Esophagus muscularis mucosa (tissue), 4 donors: Measurements from ENCODE around the gene GALNT7.

Experiments
- EP300 ChIP-seq: sonication (generic); formaldehyde crosslinking; IDR thresholded peaks from one replicate; pipeline ENCODE4 v1.6.1; 2017; ENCODE audit warnings: antibody characterized with exemption
- POLR2A ChIP-seq: fragments of 450-650 bp; IDR thresholded peaks from one replicate; pipeline ENCODE4 v1.6.1; 2017; ENCODE audit warnings: antibody characterized with exemption, moderate library complexity, mild to moderate bottlenecking, low read depth
- POLR2AphosphoS5 ChIP-seq, 2 donors: sonication (generic); formaldehyde crosslinking; IDR thresholded peaks; one replicate each; pipeline ENCODE4 v1.6.1; 2017; ENCODE audit warnings: antibody characterized with exemption in 2 of 2
- TF ChIP-seq, protein P1 (sequence below), 3 experiments: fragments of 200-600 bp in 2 of 3; fragments of 450-650 bp in 1 of 3; sonication (generic) in 2 of 3; IDR thresholded peaks; one replicate each; pipeline ENCODE4 v1.5.1; 2017 to 2019; ENCODE audit warnings: antibody characterized with exemption in 3 of 3, mild to moderate bottlenecking in 2 of 3, moderate library complexity in 1 of 3

DNA sequence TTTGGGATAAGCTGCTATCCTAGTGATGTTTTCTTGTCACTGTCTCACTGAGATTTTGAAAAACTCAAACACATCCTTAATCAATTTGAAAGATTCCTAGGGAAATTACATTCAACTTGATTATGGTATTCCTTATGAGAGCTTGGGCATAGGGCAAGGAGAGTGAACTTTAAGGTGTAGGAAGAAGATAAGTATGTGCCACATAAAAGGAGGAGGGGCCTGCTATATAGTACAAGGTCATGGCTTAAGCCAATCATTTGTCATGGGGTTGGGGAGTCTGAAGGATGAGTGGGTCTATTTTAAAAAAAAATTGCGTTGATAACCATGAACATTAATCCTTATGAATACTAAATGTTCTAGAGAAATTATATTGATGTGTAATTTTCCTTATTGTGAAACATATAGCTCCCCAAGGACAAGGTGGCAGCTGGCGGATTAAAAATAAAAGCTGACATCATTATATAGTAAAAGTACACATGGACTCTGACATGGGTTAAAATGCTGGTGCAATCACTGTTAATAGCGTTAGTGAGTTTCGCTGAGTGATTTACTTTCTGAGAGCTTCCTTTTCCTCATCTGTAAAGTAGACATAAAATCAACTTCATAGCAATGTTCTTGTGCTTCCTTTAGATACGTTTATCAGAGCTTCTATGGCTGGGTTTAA is 17.4 kb downstream of the GALNT7 start:
- TF ChIP-seq, protein P1, sequence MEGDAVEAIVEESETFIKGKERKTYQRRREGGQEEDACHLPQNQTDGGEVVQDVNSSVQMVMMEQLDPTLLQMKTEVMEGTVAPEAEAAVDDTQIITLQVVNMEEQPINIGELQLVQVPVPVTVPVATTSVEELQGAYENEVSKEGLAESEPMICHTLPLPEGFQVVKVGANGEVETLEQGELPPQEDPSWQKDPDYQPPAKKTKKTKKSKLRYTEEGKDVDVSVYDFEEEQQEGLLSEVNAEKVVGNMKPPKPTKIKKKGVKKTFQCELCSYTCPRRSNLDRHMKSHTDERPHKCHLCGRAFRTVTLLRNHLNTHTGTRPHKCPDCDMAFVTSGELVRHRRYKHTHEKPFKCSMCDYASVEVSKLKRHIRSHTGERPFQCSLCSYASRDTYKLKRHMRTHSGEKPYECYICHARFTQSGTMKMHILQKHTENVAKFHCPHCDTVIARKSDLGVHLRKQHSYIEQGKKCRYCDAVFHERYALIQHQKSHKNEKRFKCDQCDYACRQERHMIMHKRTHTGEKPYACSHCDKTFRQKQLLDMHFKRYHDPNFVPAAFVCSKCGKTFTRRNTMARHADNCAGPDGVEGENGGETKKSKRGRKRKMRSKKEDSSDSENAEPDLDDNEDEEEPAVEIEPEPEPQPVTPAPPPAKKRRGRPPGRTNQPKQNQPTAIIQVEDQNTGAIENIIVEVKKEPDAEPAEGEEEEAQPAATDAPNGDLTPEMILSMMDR (IDR thresholded peaks at IDR 0.05) = no peak
- TF ChIP-seq EP300 = no peak
- TF ChIP-seq POLR2A = no peak
- no peak for TF ChIP-seq POLR2AphosphoS5 (IDR thresholded peaks at IDR 0.05)
